DOHH2 (cell line): ENCODE measurements around the gene SMURF2.

Experiments used
- H3F3A ChIP-seq: fragments of 200-600 bp; sonication (generic), shearing (Covaris generic); 2 replicates; pipeline ENCODE4 v1.6.0; 2016; ENCODE audit warnings: antibody characterized with exemption, mild to moderate bottlenecking; ENCODE audit not compliant: control insufficient read depth, insufficient read depth
- H3K27ac ChIP-seq: fragments of 200-600 bp; sonication (generic); 2 replicates; pipeline ENCODE4 v1.5.1; 2014; ENCODE audit warnings: low read depth, mild to moderate bottlenecking, low read length, moderate library complexity
- H3K27me3 ChIP-seq: fragments of 200-600 bp; sonication (generic); 2 replicates; pipeline ENCODE4 v1.6.1; 2014; ENCODE audit warnings: mild to moderate bottlenecking, low read length, mixed read lengths; ENCODE audit not compliant: control insufficient read depth
- H3K36me3 ChIP-seq: fragments of 200-600 bp; sonication (generic); 2 replicates; pipeline ENCODE4 v1.6.1; 2014; ENCODE audit warnings: mild to moderate bottlenecking, low read length, moderate library complexity, mixed read lengths; ENCODE audit not compliant: control insufficient read depth
- H3K4me1 ChIP-seq: fragments of 200-600 bp; sonication (generic); 2 replicates; pipeline ENCODE4 v1.6.1; 2014; ENCODE audit warnings: mild to moderate bottlenecking, low read length, mixed read lengths; ENCODE audit not compliant: control insufficient read depth
- H3K4me2 ChIP-seq: fragments of 200-600 bp; sonication (generic); 2 replicates; pipeline ENCODE4 v1.6.0; 2014; ENCODE audit warnings: mild to moderate bottlenecking, low read length, moderate library complexity
- H3K4me3 ChIP-seq: fragments of 200-600 bp; sonication (generic); 2 replicates; pipeline ENCODE4 v1.5.1; 2014; ENCODE audit warnings: mild to moderate bottlenecking, low read length, mixed read lengths
- H3K79me2 ChIP-seq: fragments of 200-600 bp; sonication (generic); 2 replicates; pipeline ENCODE4 v1.6.1; 2014; ENCODE audit warnings: mild to moderate bottlenecking, low read length, mixed read lengths; ENCODE audit not compliant: control insufficient read depth
- H3K9me2 ChIP-seq: fragments of 200-600 bp; sonication (generic); replicated peaks from 2 replicates; pipeline ENCODE4 v1.6.1; 2014; ENCODE audit warnings: mild to moderate bottlenecking, low read length, mixed read lengths; ENCODE audit not compliant: control insufficient read depth
- H3K9me3 ChIP-seq: fragments of 200-600 bp; sonication (generic); 2 replicates; pipeline ENCODE4 v1.6.1; 2014; ENCODE audit warnings: antibody characterized with exemption, low read length, mixed read lengths; ENCODE audit not compliant: control insufficient read depth, insufficient read depth
- H4K20me1 ChIP-seq: fragments of 200-600 bp; sonication (generic); 2 replicates; pipeline ENCODE4 v1.6.0; 2014; ENCODE audit warnings: low read depth, mild to moderate bottlenecking, antibody characterized with exemption, low read length, moderate library complexity; ENCODE audit not compliant: control insufficient read depth, insufficient read depth
- EZH2phosphoT487 ChIP-seq: fragments of 200-600 bp; sonication (generic); IDR thresholded peaks from 2 replicates; pipeline ENCODE4 v1.6.1; 2017; ENCODE audit warnings: borderline replicate concordance, mild to moderate bottlenecking, antibody characterized with exemption, low read length, moderate library complexity, mixed read lengths
- TF ChIP-seq, protein P1 (sequence below): fragments of 200-600 bp; sonication (generic); IDR thresholded peaks from one replicate; pipeline ENCODE4 v1.5.1; 2014; ENCODE audit warnings: antibody characterized with exemption, mild to moderate bottlenecking, low read depth, low read length; ENCODE audit not compliant: poor library complexity, severe bottlenecking

SMURF2 gene

DNA sequence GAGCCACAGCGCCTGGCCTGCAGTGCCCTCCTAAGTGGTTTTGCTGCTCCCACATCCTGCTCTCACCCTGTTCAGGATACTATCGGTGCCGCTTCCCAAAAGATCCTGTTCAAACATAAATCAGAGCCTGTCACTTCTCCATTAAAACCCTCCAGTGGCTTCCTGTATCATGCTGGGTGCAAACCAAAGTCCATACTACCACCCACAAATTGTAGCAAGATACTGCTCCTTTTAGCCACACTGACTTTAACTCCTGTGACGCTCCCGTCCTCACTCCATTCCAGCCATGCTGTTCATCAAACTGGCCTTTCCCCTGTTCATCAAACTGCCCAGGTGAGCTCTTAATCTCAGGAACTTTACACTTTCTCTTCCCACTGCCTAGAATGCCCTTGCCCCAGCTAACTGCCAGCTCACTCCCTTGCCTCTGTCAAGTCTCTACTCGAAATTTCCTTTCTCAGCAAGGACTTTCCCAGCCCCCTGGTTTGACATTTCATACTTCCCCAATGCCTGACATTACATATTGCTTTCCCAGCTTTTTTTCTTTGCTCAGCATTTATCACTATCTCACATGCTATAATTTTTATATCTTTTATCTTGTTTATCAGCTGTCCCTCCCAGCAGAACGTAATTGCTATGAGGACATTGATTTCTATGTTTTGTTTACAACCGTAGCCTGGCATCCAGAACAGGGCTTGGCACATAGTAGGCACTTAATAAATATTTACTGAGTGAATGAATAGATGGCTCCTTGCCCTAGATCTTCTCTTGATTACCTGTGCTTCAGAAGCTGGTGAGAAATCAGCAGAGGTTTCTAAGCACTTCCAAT lies 44.3 kb upstream of the SMURF2 start:
- TF ChIP-seq, protein P1, sequence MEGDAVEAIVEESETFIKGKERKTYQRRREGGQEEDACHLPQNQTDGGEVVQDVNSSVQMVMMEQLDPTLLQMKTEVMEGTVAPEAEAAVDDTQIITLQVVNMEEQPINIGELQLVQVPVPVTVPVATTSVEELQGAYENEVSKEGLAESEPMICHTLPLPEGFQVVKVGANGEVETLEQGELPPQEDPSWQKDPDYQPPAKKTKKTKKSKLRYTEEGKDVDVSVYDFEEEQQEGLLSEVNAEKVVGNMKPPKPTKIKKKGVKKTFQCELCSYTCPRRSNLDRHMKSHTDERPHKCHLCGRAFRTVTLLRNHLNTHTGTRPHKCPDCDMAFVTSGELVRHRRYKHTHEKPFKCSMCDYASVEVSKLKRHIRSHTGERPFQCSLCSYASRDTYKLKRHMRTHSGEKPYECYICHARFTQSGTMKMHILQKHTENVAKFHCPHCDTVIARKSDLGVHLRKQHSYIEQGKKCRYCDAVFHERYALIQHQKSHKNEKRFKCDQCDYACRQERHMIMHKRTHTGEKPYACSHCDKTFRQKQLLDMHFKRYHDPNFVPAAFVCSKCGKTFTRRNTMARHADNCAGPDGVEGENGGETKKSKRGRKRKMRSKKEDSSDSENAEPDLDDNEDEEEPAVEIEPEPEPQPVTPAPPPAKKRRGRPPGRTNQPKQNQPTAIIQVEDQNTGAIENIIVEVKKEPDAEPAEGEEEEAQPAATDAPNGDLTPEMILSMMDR, result no peak
- no peak overlapping the region for H3K27ac ChIP-seq
- H3K4me2 ChIP-seq, result no peak overlapping the region

GRCh38 chr17:64702815-64703214 lies 40.7 kb upstream of the SMURF2 start:
- Histone ChIP-seq H3K9me2 (no peaks in the 10 kb centered on the region), H3K27ac (no peak overlapping the region), H3K4me1 (no peaks in the 10 kb centered on the region), H3K36me3 (no peaks in the 10 kb centered on the region), H3F3A (no peaks in the 10 kb centered on the region), H3K27me3 (no peaks in the 10 kb centered on the region), H3K9me3 (no peaks in the 10 kb centered on the region), H3K79me2 (no peaks in the 10 kb centered on the region), H4K20me1 (no peaks in the 10 kb centered on the region), H3K4me2 (no peak overlapping the region), H3K4me3 (no peak overlapping the region)
- TF ChIP-seq, protein P1, result no peak
- TF ChIP-seq EZH2phosphoT487, result no peak

More for the DNA sequence above, 44.3 kb upstream of the SMURF2 start:
- Histone ChIP-seq H3K4me3 (no peak overlapping the region), H3K79me2 (no peaks in the 10 kb centered on the region), H3F3A (no peaks in the 10 kb centered on the region), H3K4me1 (peaks cover 16% of the 10 kb centered on the region), H4K20me1 (no peaks in the 10 kb centered on the region), H3K9me3 (no peaks in the 10 kb centered on the region), H3K27me3 (no peaks in the 10 kb centered on the region), H3K36me3 (no peaks in the 10 kb centered on the region), H3K9me2 (no peaks in the 10 kb centered on the region)

- no peaks in the 10 kb centered on the region for H3K79me2 ChIP-seq
- H3K9me2 ChIP-seq, result no peaks in the 10 kb centered on the region
- no peak for TF ChIP-seq EZH2phosphoT487
- TF ChIP-seq, protein P1, result no peak
- no peak overlapping the region for H3K27ac ChIP-seq
- H3F3A ChIP-seq, result no peaks in the 10 kb centered on the region
- H3K4me3 ChIP-seq, result no peak overlapping the region
- no peaks in the 10 kb centered on the region for H3K27me3 ChIP-seq
- no peaks in the 10 kb centered on the region for H3K36me3 ChIP-seq
- H3K4me1 ChIP-seq, result no peaks in the 10 kb centered on the region
- no peaks in the 10 kb centered on the region for H3K9me3 ChIP-seq
- no peaks in the 10 kb centered on the region for H4K20me1 ChIP-seq
- no peak overlapping the region for H3K4me2 ChIP-seq
These were observed 36.6 kb upstream of the SMURF2 start for GRCh38 chr17:64698725-64699124.
